Liver (tissue), 9 donors: Measurements from ENCODE around the gene MARCOL. TPM values are rescaled to one million over a fixed set of nuclear protein-coding genes. Genes with fewer than 3 reads are reported as not detected.

Experiments
- DNase-seq: peaks from one replicate; pipeline ENCODE4 v3.0.0-alpha.2; 2017; ENCODE audit warnings: low spot score
- H3K27ac ChIP-seq, 2 donors: one replicate each; pipeline ENCODE4 v1.7.0; 2013; ENCODE audit warnings: inconsistent platforms in 2 of 2, low read length in 2 of 2, control low read depth in 1 of 2, low read depth in 1 of 2, mild to moderate bottlenecking in 1 of 2
- H3K27me3 ChIP-seq, 4 donors: one replicate each; pipeline versions ENCODE4 v1.6.1 to v1.7.0; 2013; ENCODE audit warnings: low read length in 3 of 4, inconsistent platforms in 1 of 4, mild to moderate bottlenecking in 1 of 4, moderate library complexity in 1 of 4; ENCODE audit not compliant: control insufficient read depth in 4 of 4, insufficient read depth in 4 of 4
- H3K36me3 ChIP-seq, 4 donors: one replicate each; pipeline versions ENCODE4 v1.6.1 to v1.7.0; 2013; ENCODE audit warnings: low read length in 3 of 4, mild to moderate bottlenecking in 3 of 4, low read depth in 1 of 4, moderate library complexity in 1 of 4; ENCODE audit not compliant: control insufficient read depth in 4 of 4, insufficient read depth in 3 of 4
- H3K4me1 ChIP-seq, 4 donors: one replicate each; pipeline versions ENCODE4 v1.6.1 to v1.7.0; 2013; ENCODE audit warnings: low read length in 3 of 4, mild to moderate bottlenecking in 3 of 4, moderate library complexity in 1 of 4; ENCODE audit not compliant: control insufficient read depth in 4 of 4, insufficient read depth in 4 of 4
- H3K4me3 ChIP-seq, 3 donors: one replicate each; pipeline versions ENCODE4 v1.6.1 to v1.7.0; 2013; ENCODE audit warnings: low read length in 3 of 3, control low read depth in 1 of 3, low read depth in 1 of 3, mild to moderate bottlenecking in 1 of 3
- H3K9ac ChIP-seq, 2 donors: one replicate each; pipeline ENCODE4 v1.7.0; 2013; ENCODE audit warnings: low read length in 2 of 2, mild to moderate bottlenecking in 2 of 2, moderate library complexity in 2 of 2, control low read depth in 1 of 2, low read depth in 1 of 2
- H3K9me3 ChIP-seq, 4 donors: one replicate each; pipeline versions ENCODE4 v1.6.1 to v1.7.0; 2013; ENCODE audit warnings: low read length in 3 of 4; ENCODE audit not compliant: control insufficient read depth in 4 of 4
- EGR1 ChIP-seq, 2 donors: IDR thresholded peaks; 2 replicates each; pipeline ENCODE4 v1.6.1; 2016 to 2018; ENCODE audit warnings: antibody characterized with exemption in 2 of 2, low read depth in 2 of 2
- FOXA1 ChIP-seq: IDR thresholded peaks from 2 replicates; pipeline ENCODE4 v1.6.1; 2016; ENCODE audit warnings: antibody characterized with exemption
- FOXA2 ChIP-seq: IDR thresholded peaks from 2 replicates; pipeline ENCODE4 v1.6.1; 2016; ENCODE audit warnings: antibody characterized with exemption
- GABPA ChIP-seq, 2 donors: IDR thresholded peaks in 1 of 2; conservative IDR thresholded peaks in 1 of 2; 2 replicates each; pipeline ENCODE4 v1.6.1; 2016; ENCODE audit warnings: antibody characterized with exemption in 2 of 2, mild to moderate bottlenecking in 1 of 2, moderate library complexity in 1 of 2
- HNF4A ChIP-seq, 2 donors: conservative IDR thresholded peaks; 2 replicates each; pipeline ENCODE4 v1.6.1; 2016; ENCODE audit warnings: antibody characterized with exemption in 2 of 2, mild to moderate bottlenecking in 2 of 2
- JUND ChIP-seq, 2 donors: IDR thresholded peaks; 2 replicates each; pipeline ENCODE4 v1.6.1; 2016; ENCODE audit warnings: antibody characterized with exemption in 2 of 2
- NR2F2 ChIP-seq: IDR thresholded peaks from 2 replicates; pipeline ENCODE4 v1.6.1; 2016; ENCODE audit warnings: antibody characterized with exemption
- RAD21 ChIP-seq, 2 donors: IDR thresholded peaks; 2 replicates each; pipeline ENCODE4 v1.6.1; 2016; ENCODE audit warnings: antibody characterized with exemption in 2 of 2, mild to moderate bottlenecking in 2 of 2
- RXRA ChIP-seq, 2 donors: IDR thresholded peaks; 2 replicates each; pipeline ENCODE4 v1.6.1; 2017 to 2018; ENCODE audit warnings: antibody characterized with exemption in 2 of 2, mild to moderate bottlenecking in 1 of 2
- SP1 ChIP-seq: IDR thresholded peaks from 2 replicates; pipeline ENCODE4 v1.6.1; 2018; ENCODE audit warnings: antibody characterized with exemption, mild to moderate bottlenecking
- TAF1 ChIP-seq: conservative IDR thresholded peaks from 2 replicates; pipeline ENCODE4 v1.6.1; 2016; ENCODE audit warnings: antibody characterized with exemption, mild to moderate bottlenecking
- WGBS: extraction: QIAGEN DNeasy Blood & Tissue Kit; methylation state at CpG from one replicate; pipeline ENCODE4 v1.1.7; 2013; 5-methylcytosine and 5-hydroxymethylcytosine counted together
- polyA plus RNA-seq, 2 donors: library from polyadenylated mRNA; stranded (reverse) in 1 of 2; unstranded in 1 of 2; fragments of 200-250 nt in 1 of 2; fragments of >200 nt in 1 of 2; fragmentation: Nextera tagmentation in 1 of 2; extraction: Ambion mirVana in 1 of 2; gene quantifications; one replicate each; pipeline versions ENCODE4 v1.2.1 to v1.2.3, GENCODE V29; 2013 to 2015
- total RNA-seq, 2 donors: library from RNA; depleted of rRNA; stranded (reverse); fragments of >200 nt; gene quantifications; one replicate each; pipeline ENCODE4 v1.2.3, GENCODE V29; 2014
- TF ChIP-seq, protein P1 (sequence below): fragments of 150-350 bp; IDR thresholded peaks from 2 replicates; pipeline ENCODE4 v1.5.1; 2017; ENCODE audit warnings: improper control_type of control experiment, low read depth, low read length; ENCODE audit not compliant: missing input control
- TF ChIP-seq, protein P2 (sequence below): IDR thresholded peaks from 2 replicates; pipeline ENCODE4 v1.6.1; 2016; ENCODE audit warnings: antibody characterized with exemption
- donor health status: healthy.
- donor health status: healthy.
- donor health status: healthy.
- donor health status: healthy.
- donor health status: healthy.

Gene MARCOL
- total and polyA plus RNA-seq, 4 donors, result not detected

DNA sequence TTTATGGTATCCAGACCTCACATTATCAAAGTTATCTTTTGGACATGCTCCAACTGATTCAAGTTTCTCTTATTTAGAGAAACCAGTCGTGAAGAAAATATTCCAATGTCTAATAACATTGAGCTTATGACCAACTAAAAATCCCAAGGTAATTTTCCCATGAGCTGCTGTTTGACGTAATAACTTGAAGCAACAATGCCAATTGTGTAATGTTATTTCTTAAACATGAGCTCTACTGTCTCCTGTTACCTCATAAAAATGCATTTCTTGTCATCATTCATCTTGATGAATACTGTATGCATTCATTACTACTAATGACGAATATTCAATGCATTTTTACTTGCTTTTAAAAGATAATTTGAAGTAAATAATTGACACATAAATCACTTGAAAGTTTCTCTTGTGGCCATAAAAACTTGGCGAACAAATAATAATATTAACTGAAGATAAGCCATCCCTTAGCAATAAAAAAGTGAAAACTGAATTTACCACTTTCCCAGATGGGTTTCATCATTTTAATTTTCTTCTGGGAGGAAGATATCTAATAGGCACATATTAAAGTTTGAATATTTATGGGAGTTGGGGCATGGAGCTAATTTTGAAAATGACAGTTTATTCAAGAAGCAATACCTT is 424 bp upstream of the MARCOL start (continued):
- TF ChIP-seq NR2F2 (no peak), TAF1 (no peak), SP1 (no peak), RAD21 (IDR thresholded peaks at IDR 0.05) (no peak), RXRA (IDR thresholded peaks at IDR 0.05) (no peak)
- TF ChIP-seq, protein P1, sequence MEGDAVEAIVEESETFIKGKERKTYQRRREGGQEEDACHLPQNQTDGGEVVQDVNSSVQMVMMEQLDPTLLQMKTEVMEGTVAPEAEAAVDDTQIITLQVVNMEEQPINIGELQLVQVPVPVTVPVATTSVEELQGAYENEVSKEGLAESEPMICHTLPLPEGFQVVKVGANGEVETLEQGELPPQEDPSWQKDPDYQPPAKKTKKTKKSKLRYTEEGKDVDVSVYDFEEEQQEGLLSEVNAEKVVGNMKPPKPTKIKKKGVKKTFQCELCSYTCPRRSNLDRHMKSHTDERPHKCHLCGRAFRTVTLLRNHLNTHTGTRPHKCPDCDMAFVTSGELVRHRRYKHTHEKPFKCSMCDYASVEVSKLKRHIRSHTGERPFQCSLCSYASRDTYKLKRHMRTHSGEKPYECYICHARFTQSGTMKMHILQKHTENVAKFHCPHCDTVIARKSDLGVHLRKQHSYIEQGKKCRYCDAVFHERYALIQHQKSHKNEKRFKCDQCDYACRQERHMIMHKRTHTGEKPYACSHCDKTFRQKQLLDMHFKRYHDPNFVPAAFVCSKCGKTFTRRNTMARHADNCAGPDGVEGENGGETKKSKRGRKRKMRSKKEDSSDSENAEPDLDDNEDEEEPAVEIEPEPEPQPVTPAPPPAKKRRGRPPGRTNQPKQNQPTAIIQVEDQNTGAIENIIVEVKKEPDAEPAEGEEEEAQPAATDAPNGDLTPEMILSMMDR, result no peak

DNA sequence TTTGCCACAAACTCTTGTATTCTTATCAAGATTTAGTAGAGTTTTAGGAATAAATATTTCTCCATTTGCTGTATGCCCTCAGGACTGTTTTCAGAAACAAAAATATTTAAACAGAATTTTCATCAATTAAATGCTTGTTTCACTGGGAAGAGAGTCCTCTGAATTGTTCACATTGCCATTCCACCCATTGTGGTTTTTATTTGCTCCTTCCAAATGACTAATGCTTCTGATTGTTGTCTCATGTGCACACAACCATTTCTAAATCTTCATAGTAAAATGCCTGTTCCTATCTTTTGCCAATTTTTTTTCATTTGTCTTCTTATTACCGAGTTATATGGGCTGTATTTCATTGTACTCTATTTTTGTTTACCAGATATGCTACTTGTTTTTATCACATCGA is 10.6 kb downstream of the MARCOL start:
- DNase-seq, result no peak
- no peaks in the 10 kb centered on the region for H3K4me1 ChIP-seq
- H3K27me3 ChIP-seq, result no peaks in the 10 kb centered on the region
- no peak overlapping the region for H3K9ac ChIP-seq
- WGBS, result 79% methylated on average over 2 of the region's 2 CpGs
- H3K4me3 ChIP-seq, result no peak overlapping the region
- H3K36me3 ChIP-seq, result no peaks in the 10 kb centered on the region
- H3K9me3 ChIP-seq, result no peaks in the 10 kb centered on the region
- H3K27ac ChIP-seq, result no peak overlapping the region
- TF ChIP-seq EGR1 (IDR thresholded peaks at IDR 0.05; ENCODE audit: low read depth in 2 of 2), result no peak
- TF ChIP-seq, protein P2, sequence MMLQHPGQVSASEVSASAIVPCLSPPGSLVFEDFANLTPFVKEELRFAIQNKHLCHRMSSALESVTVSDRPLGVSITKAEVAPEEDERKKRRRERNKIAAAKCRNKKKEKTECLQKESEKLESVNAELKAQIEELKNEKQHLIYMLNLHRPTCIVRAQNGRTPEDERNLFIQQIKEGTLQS, result no peak
- TF ChIP-seq FOXA2, result no peak
- TF ChIP-seq JUND (IDR thresholded peaks at IDR 0.05), result no peak
- TF ChIP-seq, protein P1, result no peak
- no peak for TF ChIP-seq NR2F2
- TF ChIP-seq RAD21 (IDR thresholded peaks at IDR 0.05), result no peak
- TF ChIP-seq GABPA (IDR thresholded peaks at IDR 0.05 in 1 of 2, conservative IDR thresholded peaks at IDR 0.05 in 1 of 2), result no peak
- TF ChIP-seq FOXA1, result no peak

DNA sequence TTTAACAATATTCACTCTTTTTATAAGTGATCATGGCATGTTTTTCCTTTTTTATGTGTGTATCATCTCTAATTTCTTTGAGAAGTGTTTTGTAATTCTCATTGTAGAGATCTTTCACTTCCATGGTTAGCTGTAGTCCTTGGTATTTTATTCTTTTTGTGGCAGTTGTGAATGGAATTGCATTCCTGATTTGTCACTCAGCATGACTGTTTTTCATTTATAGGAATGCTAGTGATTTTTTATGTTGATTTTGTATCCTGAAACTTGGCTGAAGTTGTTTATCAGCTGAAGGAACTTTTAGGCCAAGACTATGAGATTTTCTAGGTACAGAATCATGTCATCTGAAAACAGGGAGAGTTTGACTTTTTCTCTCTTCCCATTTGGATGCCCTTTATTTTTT is 17.1 kb downstream of the MARCOL start:
- no peaks in the 10 kb centered on the region for H3K4me1 ChIP-seq
- H3K9ac ChIP-seq, result no peak overlapping the region
- H3K9me3 ChIP-seq, result peaks cover 0 to 12% (median 4%) of the 10 kb centered on the region in 4 donors
- no peak overlapping the region for H3K27ac ChIP-seq
- no peak for DNase-seq
- H3K4me3 ChIP-seq, result no peak overlapping the region
- no peak for TF ChIP-seq FOXA2
- TF ChIP-seq, protein P2, result no peak
- no peak for TF ChIP-seq TAF1
- no peak for TF ChIP-seq RXRA (IDR thresholded peaks at IDR 0.05)
- TF ChIP-seq SP1, result no peak
- no peak for TF ChIP-seq HNF4A (conservative IDR thresholded peaks at IDR 0.05)
- H3K36me3 ChIP-seq, result no peaks in the 10 kb centered on the region
- no peaks in the 10 kb centered on the region for H3K27me3 ChIP-seq
